Measurements from ENCODE around the gene PLA2G2C.

- TF ChIP-seq, protein P1, sequence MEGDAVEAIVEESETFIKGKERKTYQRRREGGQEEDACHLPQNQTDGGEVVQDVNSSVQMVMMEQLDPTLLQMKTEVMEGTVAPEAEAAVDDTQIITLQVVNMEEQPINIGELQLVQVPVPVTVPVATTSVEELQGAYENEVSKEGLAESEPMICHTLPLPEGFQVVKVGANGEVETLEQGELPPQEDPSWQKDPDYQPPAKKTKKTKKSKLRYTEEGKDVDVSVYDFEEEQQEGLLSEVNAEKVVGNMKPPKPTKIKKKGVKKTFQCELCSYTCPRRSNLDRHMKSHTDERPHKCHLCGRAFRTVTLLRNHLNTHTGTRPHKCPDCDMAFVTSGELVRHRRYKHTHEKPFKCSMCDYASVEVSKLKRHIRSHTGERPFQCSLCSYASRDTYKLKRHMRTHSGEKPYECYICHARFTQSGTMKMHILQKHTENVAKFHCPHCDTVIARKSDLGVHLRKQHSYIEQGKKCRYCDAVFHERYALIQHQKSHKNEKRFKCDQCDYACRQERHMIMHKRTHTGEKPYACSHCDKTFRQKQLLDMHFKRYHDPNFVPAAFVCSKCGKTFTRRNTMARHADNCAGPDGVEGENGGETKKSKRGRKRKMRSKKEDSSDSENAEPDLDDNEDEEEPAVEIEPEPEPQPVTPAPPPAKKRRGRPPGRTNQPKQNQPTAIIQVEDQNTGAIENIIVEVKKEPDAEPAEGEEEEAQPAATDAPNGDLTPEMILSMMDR (IDR thresholded peaks at IDR 0.05) = no peak
- TF ChIP-seq POLR2A (IDR thresholded peaks at IDR 0.05) = no peak
Observed at GRCh38 chr1:20148571-20149500, 37.5 kb downstream of the PLA2G2C start.
